Ovary (tissue), 3 donors: ENCODE data around the gene CPPED1.

Source experiments
- EP300 ChIP-seq: sonication (generic); formaldehyde crosslinking; IDR thresholded peaks from one replicate; pipeline ENCODE4 v1.6.1; 2017; ENCODE audit warnings: antibody characterized with exemption
- TF ChIP-seq, protein P1 (sequence below), 3 donors: fragments of 450-650 bp in 2 of 3; fragments of 200-600 bp in 1 of 3; IDR thresholded peaks; one replicate each; pipeline versions ENCODE4 v1.5.1 to v1.8.0; 2016 to 2022; ENCODE audit warnings: antibody characterized with exemption in 3 of 3, mild to moderate bottlenecking in 1 of 3
- donor health status: DM: no; HTN: no; CAD: no.

DNA sequence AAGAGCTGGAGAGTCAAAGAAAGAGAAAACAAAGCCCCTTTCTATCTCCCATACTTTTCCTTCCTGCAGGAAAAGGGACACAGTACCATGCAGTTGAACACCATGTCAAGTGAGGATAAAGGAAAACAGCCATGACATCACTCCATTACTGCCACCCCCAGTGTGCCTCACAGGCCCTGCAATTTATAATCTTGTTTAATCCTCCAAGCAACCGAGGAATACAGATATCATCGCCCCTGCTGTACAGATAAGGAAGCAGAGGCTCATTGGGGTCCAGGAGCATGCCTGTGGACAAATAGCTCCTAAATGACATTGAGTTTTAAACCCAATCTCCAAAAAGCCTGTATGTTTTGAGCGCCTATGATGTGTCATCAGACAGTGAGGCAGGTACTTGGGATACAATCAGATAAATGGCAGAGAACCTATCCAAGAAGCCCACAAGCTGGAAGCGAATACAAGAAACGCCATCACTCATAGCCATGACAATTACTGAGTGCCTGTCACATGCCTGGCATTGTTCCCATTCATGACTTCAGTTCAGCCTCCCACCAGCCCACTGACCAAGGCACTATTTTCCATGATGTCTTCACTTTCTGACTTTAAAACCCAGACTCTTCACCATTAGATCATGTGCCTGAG, 45.5 kb downstream of the CPPED1 start:
- TF ChIP-seq EP300 = no peak
- TF ChIP-seq, protein P1, sequence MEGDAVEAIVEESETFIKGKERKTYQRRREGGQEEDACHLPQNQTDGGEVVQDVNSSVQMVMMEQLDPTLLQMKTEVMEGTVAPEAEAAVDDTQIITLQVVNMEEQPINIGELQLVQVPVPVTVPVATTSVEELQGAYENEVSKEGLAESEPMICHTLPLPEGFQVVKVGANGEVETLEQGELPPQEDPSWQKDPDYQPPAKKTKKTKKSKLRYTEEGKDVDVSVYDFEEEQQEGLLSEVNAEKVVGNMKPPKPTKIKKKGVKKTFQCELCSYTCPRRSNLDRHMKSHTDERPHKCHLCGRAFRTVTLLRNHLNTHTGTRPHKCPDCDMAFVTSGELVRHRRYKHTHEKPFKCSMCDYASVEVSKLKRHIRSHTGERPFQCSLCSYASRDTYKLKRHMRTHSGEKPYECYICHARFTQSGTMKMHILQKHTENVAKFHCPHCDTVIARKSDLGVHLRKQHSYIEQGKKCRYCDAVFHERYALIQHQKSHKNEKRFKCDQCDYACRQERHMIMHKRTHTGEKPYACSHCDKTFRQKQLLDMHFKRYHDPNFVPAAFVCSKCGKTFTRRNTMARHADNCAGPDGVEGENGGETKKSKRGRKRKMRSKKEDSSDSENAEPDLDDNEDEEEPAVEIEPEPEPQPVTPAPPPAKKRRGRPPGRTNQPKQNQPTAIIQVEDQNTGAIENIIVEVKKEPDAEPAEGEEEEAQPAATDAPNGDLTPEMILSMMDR (IDR thresholded peaks at IDR 0.05) = no peak
